ENCODE measurements around the gene LRP5.

The LRP5 gene

GRCh38 chr11:68372625-68373024, 60.2 kb downstream of the LRP5 start:
- H3K4me1 ChIP-seq (ENCODE audit: control insufficient read depth, insufficient read depth, low read length, poor library complexity, severe bottlenecking) = peaks cover 32% of the 10 kb centered on the region
- H3K36me3 ChIP-seq (ENCODE audit: control insufficient read depth, insufficient read depth, low read length) = peaks cover 9% of the 10 kb centered on the region
- WGBS, 2 experiments (ENCODE audit: insufficient coverage in 2 of 2) = 97 to 100% methylated on average over 9 to 10 of the region's 15 CpGs
- H3K27ac ChIP-seq (ENCODE audit: low read depth, low read length, severe bottlenecking) = no peak overlapping the region
- H3K9me3 ChIP-seq (ENCODE audit: control insufficient read depth, low read length) = no peaks in the 10 kb centered on the region
- no peak overlapping the region for H3K4me3 ChIP-seq (ENCODE audit: extremely low read depth, insufficient read depth, low read length, poor library complexity, severe bottlenecking)

- no peak overlapping the region for H3K4me3 ChIP-seq (ENCODE audit: extremely low read depth, insufficient read depth, low read length, poor library complexity, severe bottlenecking)
- H3K27ac ChIP-seq (ENCODE audit: low read depth, low read length, severe bottlenecking) = peak overlapping the region; percentile 91
- H3K36me3 ChIP-seq (ENCODE audit: control insufficient read depth, insufficient read depth, low read length) = peaks cover 9% of the 10 kb centered on the region
- WGBS, 2 experiments (ENCODE audit: insufficient coverage in 2 of 2) = 84 to 93% methylated on average over 15 to 17 of the region's 22 CpGs
- H3K4me1 ChIP-seq (ENCODE audit: control insufficient read depth, insufficient read depth, low read length, poor library complexity, severe bottlenecking) = peaks cover 32% of the 10 kb centered on the region
- H3K9me3 ChIP-seq (ENCODE audit: control insufficient read depth, low read length) = no peaks in the 10 kb centered on the region
Observed at GRCh38 chr11:68373189-68373814, 60.9 kb downstream of the LRP5 start.

DNA sequence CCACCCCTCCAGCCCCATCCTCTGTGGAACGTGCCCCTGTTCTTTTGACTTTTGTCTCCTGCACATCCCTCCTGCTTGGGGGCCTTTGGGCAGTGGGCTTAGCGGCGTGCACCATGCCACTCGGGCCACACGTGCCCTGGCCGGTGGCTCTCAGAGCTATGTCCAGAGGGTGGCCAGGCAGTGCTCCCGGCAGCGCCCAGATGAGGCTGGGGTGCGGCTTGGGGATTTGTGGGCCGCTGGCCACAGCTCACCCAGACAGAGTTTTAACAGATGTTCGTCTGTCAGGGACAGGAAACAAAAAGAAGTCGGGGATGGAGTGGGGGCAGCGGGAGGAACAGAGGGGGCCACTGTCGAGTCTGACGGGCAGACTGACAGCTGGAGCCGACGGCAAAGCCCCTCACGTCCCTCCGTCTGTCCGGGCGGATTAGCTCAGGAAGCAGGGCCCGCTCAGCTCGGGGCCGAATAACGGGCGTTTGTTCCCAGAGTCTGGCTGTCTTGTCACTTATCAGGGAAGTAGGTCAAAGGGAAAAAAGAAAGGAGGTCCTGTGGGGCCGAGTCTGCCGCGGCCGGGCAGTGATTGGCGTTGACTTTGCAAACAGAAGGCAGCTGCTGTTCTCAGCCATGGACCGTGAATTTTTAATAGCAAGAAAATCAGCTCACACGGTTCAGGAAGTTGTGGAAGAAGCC, 61.6 kb downstream of the LRP5 start:
- peak overlapping the region; percentile 91 for H3K27ac ChIP-seq (ENCODE audit: low read depth, low read length, severe bottlenecking)
- peaks cover 9% of the 10 kb centered on the region for H3K36me3 ChIP-seq (ENCODE audit: control insufficient read depth, insufficient read depth, low read length)
- H3K4me3 ChIP-seq (ENCODE audit: extremely low read depth, insufficient read depth, low read length, poor library complexity, severe bottlenecking) = no peak overlapping the region
- H3K9me3 ChIP-seq (ENCODE audit: control insufficient read depth, low read length) = no peaks in the 10 kb centered on the region
- H3K4me1 ChIP-seq (ENCODE audit: control insufficient read depth, insufficient read depth, low read length, poor library complexity, severe bottlenecking) = peaks cover 32% of the 10 kb centered on the region
- WGBS, 2 experiments (ENCODE audit: insufficient coverage in 2 of 2) = 71 to 79% methylated on average over 32 to 33 of the region's 33 CpGs

- peaks cover 32% of the 10 kb centered on the region for H3K4me1 ChIP-seq (ENCODE audit: control insufficient read depth, insufficient read depth, low read length, poor library complexity, severe bottlenecking)
- H3K27ac ChIP-seq (ENCODE audit: low read depth, low read length, severe bottlenecking) = peak overlapping the region; percentile 91
- no peaks in the 10 kb centered on the region for H3K9me3 ChIP-seq (ENCODE audit: control insufficient read depth, low read length)
- WGBS, 2 experiments (ENCODE audit: insufficient coverage in 2 of 2) = 94 to 98% methylated on average over 12 of the region's 12 CpGs
- H3K4me3 ChIP-seq (ENCODE audit: extremely low read depth, insufficient read depth, low read length, poor library complexity, severe bottlenecking) = no peak overlapping the region
- H3K36me3 ChIP-seq (ENCODE audit: control insufficient read depth, insufficient read depth, low read length) = peaks cover 9% of the 10 kb centered on the region
Observed at GRCh38 chr11:68374531-68374930, 62.1 kb downstream of the LRP5 start.

DNA sequence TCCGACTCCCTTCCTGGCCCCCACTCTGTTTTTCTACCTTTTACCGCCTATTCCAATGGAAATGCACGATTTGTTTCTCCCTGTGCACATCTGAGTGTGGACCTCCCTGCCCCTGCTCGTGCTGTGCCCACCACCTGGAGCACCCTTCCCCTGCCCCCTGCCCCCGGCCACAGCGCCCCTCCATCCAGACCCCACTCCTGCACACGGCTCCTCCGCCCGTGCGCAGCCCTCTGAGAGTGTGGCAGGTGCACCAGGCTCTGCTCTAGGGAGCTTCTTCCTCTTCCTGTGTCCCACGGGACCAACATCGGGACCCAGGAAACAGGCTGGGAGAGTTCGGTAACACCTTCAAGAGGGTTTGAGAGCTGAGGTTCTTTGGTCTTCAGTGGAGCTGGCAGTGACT, 62.9 kb downstream of the LRP5 start:
- Histone ChIP-seq H3K36me3 (ENCODE audit: control insufficient read depth, insufficient read depth, low read length) (peaks cover 9% of the 10 kb centered on the region), H3K27ac (ENCODE audit: low read depth, low read length, severe bottlenecking) (no peak overlapping the region), H3K4me3 (ENCODE audit: extremely low read depth, insufficient read depth, low read length, poor library complexity, severe bottlenecking) (no peak overlapping the region), H3K9me3 (ENCODE audit: control insufficient read depth, low read length) (no peaks in the 10 kb centered on the region), H3K4me1 (ENCODE audit: control insufficient read depth, insufficient read depth, low read length, poor library complexity, severe bottlenecking) (peaks cover 36% of the 10 kb centered on the region)
- 81 to 96% methylated on average over 4 to 9 of the region's 13 CpGs for WGBS, 2 experiments (ENCODE audit: insufficient coverage in 2 of 2)

DNA sequence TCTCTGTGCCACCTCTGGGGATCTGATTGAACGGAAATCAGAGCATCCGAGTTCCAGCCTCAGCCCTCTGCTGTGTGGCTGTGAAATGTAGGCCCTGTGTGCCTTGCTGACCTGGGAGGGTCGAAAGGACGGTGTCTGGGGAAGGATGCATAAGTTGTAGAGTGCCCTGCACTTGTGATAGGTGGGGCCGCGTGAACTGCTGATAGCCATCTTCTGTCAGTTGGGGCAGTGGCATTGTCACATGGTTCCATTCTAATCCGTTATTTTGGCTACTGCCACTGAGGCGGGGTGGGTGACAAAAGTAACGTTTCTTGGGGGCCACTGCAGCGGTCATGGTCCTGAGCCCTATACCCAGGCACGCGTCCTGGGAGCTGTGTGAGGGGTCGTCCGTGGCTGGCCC, 63.4 kb downstream of the LRP5 start:
- no peaks in the 10 kb centered on the region for H3K9me3 ChIP-seq (ENCODE audit: control insufficient read depth, low read length)
- H3K36me3 ChIP-seq (ENCODE audit: control insufficient read depth, insufficient read depth, low read length) = peaks cover 9% of the 10 kb centered on the region
- H3K4me1 ChIP-seq (ENCODE audit: control insufficient read depth, insufficient read depth, low read length, poor library complexity, severe bottlenecking) = peaks cover 38% of the 10 kb centered on the region
- no peak overlapping the region for H3K4me3 ChIP-seq (ENCODE audit: extremely low read depth, insufficient read depth, low read length, poor library complexity, severe bottlenecking)
- 90 to 96% methylated on average over 10 to 11 of the region's 14 CpGs for WGBS, 2 experiments (ENCODE audit: insufficient coverage in 2 of 2)
- no peak overlapping the region for H3K27ac ChIP-seq (ENCODE audit: low read depth, low read length, severe bottlenecking)

DNA sequence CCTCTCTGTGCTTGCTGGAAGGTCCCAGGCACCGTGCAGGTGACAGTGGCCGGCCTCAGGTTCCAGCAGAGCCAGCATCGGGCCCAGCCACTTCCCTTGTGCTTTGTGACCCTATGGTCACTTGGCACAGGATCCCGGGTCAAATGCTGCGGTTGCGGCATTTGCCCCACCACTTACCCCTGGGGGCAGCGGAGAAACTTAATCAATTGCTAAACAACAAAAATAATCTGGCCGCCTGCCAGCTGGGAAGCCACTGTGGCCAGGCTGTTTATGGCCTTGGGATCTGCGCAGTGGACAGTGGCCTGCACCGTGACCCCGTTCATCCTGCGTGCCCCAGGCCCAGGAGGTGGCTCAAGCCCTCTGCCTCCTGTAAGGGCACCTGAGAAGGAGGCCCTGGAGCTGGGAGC, 65.0 kb downstream of the LRP5 start:
- Histone ChIP-seq H3K36me3 (ENCODE audit: control insufficient read depth, insufficient read depth, low read length) (no peaks in the 10 kb centered on the region), H3K27ac (ENCODE audit: low read depth, low read length, severe bottlenecking) (no peak overlapping the region), H3K4me3 (ENCODE audit: extremely low read depth, insufficient read depth, low read length, poor library complexity, severe bottlenecking) (no peak overlapping the region), H3K9me3 (ENCODE audit: control insufficient read depth, low read length) (no peaks in the 10 kb centered on the region), H3K4me1 (ENCODE audit: control insufficient read depth, insufficient read depth, low read length, poor library complexity, severe bottlenecking) (peaks cover 36% of the 10 kb centered on the region)
- WGBS, 2 experiments (ENCODE audit: insufficient coverage in 2 of 2) = 94 to 97% methylated on average over 10 to 12 of the region's 12 CpGs

GRCh38 chr11:68379206-68379605, 66.8 kb downstream of the LRP5 start:
- peaks cover 23% of the 10 kb centered on the region for H3K4me1 ChIP-seq (ENCODE audit: control insufficient read depth, insufficient read depth, low read length, poor library complexity, severe bottlenecking)
- H3K4me3 ChIP-seq (ENCODE audit: extremely low read depth, insufficient read depth, low read length, poor library complexity, severe bottlenecking) = no peak overlapping the region
- no peaks in the 10 kb centered on the region for H3K36me3 ChIP-seq (ENCODE audit: control insufficient read depth, insufficient read depth, low read length)
- WGBS, 2 experiments (ENCODE audit: insufficient coverage in 2 of 2) = 86% methylated on average over 5 to 7 of the region's 11 CpGs
- no peaks in the 10 kb centered on the region for H3K9me3 ChIP-seq (ENCODE audit: control insufficient read depth, low read length)
- no peak overlapping the region for H3K27ac ChIP-seq (ENCODE audit: low read depth, low read length, severe bottlenecking)

GRCh38 chr11:68380786-68381622, 68.6 kb downstream of the LRP5 start:
- H3K4me3 ChIP-seq (ENCODE audit: extremely low read depth, insufficient read depth, low read length, poor library complexity, severe bottlenecking) = no peak overlapping the region
- H3K4me1 ChIP-seq (ENCODE audit: control insufficient read depth, insufficient read depth, low read length, poor library complexity, severe bottlenecking) = peaks cover 14% of the 10 kb centered on the region
- H3K27ac ChIP-seq (ENCODE audit: low read depth, low read length, severe bottlenecking) = peak overlapping the region; percentile 23
- WGBS, 2 experiments (ENCODE audit: insufficient coverage in 2 of 2) = 88 to 95% methylated on average over 17 to 19 of the region's 26 CpGs
- H3K9me3 ChIP-seq (ENCODE audit: control insufficient read depth, low read length) = no peaks in the 10 kb centered on the region
- H3K36me3 ChIP-seq (ENCODE audit: control insufficient read depth, insufficient read depth, low read length) = peaks cover 2% of the 10 kb centered on the region

- peaks cover 14% of the 10 kb centered on the region for H3K4me1 ChIP-seq (ENCODE audit: control insufficient read depth, insufficient read depth, low read length, poor library complexity, severe bottlenecking)
- no peaks in the 10 kb centered on the region for H3K9me3 ChIP-seq (ENCODE audit: control insufficient read depth, low read length)
- no peak overlapping the region for H3K4me3 ChIP-seq (ENCODE audit: extremely low read depth, insufficient read depth, low read length, poor library complexity, severe bottlenecking)
- no peak overlapping the region for H3K27ac ChIP-seq (ENCODE audit: low read depth, low read length, severe bottlenecking)
- peaks cover 9% of the 10 kb centered on the region for H3K36me3 ChIP-seq (ENCODE audit: control insufficient read depth, insufficient read depth, low read length)
- WGBS, 2 experiments (ENCODE audit: insufficient coverage in 2 of 2) = 94 to 100% methylated on average over 1 to 3 of the region's 4 CpGs
Observed at GRCh38 chr11:68381716-68382115, 69.3 kb downstream of the LRP5 start.

Data from mesodermal cell (in vitro differentiated cells).